ENCODE measurements around the gene UBE2J2.

- TF ChIP-seq JUND (IDR thresholded peaks at IDR 0.05; ENCODE audit: low read length) (no peak), GABPA (IDR thresholded peaks at IDR 0.05; ENCODE audit: borderline replicate concordance, insufficient read depth, low read length) (no peak), POLR2A (IDR thresholded peaks at IDR 0.05; ENCODE audit: control extremely low read depth in 1 of 2, low read depth in 2 of 2, low read length in 2 of 2) (no peak), KDM1A (IDR thresholded peaks at IDR 0.05; ENCODE audit: borderline replicate concordance, low read length) (no peak), EZH2 (IDR thresholded peaks at IDR 0.05; ENCODE audit: low read depth, low read length, severe bottlenecking) (no peak), JUN (IDR thresholded peaks at IDR 0.05; ENCODE audit: low read depth, low read length) (no peak)
- TF ChIP-seq, protein P1, sequence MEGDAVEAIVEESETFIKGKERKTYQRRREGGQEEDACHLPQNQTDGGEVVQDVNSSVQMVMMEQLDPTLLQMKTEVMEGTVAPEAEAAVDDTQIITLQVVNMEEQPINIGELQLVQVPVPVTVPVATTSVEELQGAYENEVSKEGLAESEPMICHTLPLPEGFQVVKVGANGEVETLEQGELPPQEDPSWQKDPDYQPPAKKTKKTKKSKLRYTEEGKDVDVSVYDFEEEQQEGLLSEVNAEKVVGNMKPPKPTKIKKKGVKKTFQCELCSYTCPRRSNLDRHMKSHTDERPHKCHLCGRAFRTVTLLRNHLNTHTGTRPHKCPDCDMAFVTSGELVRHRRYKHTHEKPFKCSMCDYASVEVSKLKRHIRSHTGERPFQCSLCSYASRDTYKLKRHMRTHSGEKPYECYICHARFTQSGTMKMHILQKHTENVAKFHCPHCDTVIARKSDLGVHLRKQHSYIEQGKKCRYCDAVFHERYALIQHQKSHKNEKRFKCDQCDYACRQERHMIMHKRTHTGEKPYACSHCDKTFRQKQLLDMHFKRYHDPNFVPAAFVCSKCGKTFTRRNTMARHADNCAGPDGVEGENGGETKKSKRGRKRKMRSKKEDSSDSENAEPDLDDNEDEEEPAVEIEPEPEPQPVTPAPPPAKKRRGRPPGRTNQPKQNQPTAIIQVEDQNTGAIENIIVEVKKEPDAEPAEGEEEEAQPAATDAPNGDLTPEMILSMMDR (IDR thresholded peaks at IDR 0.05; ENCODE audit: control extremely low read depth in 1 of 3, insufficient read depth in 1 of 3, low read depth in 1 of 3, low read length in 3 of 3): no peak
Observed at GRCh38 chr1:1312450-1313314, 39.0 kb upstream of the UBE2J2 start.

Measured in H1 (cell line).